NCI-H1105 (cell line): ENCODE results near the gene SCLY.

Experiments used
- DNase-seq: peaks from one replicate; lab custom pipeline; 2025; lab: John Stamatoyannopoulos, UW

SCLY gene

DNA sequence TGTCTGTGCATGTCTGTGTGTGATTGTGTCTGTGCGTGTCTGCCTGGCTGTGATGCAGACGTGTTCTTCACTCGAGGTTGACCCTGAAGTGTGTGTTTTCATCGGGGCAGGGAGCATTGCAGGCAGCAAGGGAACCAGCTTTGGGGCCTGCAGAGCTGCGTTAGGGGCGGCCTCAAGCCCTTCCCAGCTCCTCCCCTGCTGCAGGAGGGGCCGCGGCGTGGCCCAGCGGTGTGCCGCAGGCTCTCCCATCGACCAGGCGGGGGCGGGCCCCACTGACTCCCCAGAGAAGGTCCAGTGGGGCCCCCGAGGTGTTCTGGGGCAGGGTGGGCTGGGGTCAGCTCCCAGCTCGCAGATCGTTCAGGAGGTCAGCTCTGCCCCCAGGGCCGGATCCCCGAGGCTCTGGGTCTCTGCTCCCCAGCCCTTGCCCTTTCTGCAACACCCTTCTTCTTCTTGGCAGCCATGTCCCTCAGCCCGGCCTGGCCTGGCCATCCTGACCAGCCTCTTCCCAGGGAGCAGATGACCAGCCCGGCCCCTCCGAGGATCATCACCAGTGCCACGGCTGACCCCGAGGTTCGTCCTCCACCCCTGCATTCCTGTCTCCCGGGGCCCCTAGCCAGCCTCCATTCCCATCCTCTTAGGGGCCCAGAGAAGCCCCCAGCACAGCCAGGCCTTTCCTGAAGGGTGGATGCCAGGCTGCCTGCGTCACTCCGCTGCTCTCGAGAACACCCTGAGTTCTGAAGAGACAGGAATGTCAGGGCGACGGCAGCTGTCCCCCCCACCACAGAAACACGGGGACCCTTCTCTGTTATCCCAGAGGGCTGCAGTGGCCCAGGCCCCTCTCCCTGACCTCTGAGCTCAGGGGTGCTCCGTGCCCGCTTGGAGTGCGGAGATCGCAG lies 66.6 kb downstream of the SCLY start:
- no peak for DNase-seq

DNA sequence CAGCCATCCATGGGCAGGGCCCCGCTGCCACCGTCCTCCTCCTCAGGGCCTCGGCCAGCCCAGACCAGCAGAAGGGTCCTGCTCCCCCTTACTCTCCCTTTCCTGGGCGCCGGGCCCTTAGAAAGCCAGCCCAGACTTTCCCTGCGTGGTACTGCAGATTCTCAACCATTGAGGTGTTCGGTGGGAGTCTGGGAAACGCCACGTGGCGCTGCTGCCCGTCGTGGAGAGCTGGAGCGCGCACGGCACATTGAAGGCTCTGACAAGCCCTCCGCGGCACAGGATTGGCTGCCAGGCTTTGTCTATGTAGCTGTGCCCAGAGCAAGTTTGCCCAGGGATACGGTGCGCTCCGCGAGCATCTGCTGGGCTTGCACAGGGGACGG lies 67.2 kb downstream of the SCLY start:
- DNase-seq = no peak

DNA sequence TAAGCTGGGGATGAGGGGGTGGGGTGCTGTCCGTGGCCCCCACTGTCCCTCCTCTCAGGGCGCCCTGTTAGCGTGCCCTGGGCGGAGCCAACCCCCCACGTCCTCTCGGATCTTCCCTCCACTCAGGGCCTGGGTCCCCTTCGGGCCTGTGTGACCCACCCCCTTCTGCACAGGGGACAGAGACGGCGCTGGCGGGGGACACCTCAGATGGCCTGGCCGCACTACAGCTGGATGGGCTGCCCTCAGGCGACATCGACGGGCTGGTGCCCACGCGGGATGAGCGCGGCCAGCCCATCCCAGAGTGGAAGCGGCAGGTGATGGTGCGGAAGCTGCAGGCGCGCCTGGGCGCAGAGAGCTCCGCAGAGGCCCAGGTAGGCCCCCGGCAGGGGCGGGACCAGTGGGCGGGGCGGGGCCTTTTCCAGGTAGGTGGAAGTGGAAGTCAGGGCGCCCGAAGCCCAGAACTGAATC lies 67.8 kb downstream of the SCLY start:
- no peak for DNase-seq

DNA sequence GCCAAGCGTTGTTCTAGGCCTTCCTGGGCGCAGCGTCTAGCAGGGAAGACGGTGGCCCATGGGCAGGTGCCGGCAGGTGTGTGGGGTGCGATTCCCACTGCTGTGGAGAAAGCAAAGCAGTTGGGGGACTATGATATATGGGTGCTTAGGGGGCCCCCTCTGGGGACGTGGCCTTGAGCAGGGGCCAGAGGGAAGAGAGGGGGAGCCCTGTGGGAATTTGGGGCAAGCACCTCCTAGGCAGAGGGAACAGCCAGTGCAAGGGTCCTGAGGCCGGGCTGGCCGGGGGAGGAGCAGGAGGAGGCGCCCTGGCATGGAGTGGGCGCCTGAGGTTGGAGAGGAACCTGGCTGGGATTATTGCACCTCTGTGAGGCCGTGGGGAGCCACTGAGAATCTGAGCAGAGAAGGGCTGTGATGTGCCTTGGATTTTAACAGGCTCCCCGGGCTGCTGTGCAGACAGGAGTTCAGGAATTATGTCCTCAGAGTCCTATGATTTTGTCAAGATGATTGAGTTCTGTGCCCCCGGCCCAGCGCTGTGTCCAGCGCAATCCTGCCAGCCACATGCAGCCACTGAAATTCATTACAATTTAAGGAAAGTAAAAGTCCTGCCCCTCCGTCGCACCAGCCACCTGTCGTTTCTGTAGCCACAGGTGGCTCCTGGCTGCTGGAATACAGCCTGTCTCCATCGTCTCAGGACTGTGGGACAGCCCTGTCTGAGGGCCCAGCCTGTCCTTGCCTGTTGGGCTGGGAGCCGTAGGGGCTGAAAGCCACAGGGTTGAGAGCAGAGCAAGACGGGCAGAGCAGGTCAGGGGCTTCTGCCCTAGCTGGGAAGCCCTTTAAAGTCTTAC lies 68.6 kb downstream of the SCLY start:
- no peak for DNase-seq

DNA sequence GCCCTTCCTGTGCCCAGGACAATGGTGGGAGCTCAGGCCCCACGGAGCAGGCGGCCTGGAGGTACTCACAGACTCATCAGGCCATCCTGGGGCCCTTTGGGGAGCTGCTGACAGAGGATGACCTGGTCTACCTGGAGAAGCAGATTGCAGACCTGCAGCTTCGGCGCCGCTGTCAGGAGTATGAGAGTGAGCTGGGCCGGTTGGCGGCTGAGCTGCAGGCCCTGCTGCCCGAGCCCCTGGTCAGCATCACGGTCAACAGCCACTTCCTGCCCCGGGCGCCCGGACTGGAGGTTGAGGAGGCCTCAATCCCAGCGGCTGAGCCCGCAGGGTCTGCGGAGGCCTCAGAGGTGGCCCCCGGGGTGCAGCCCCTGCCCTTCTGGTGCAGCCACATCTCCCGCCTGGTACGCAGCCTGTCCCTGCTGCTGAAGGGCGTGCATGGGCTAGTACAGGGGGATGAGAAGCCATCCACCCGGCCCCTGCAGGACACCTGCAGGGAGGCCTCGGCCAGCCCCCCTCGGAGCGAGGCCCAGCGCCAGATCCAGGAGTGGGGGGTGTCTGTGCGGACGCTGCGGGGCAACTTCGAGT lies 69.4 kb downstream of the SCLY start:
- DNase-seq = no peak

DNA sequence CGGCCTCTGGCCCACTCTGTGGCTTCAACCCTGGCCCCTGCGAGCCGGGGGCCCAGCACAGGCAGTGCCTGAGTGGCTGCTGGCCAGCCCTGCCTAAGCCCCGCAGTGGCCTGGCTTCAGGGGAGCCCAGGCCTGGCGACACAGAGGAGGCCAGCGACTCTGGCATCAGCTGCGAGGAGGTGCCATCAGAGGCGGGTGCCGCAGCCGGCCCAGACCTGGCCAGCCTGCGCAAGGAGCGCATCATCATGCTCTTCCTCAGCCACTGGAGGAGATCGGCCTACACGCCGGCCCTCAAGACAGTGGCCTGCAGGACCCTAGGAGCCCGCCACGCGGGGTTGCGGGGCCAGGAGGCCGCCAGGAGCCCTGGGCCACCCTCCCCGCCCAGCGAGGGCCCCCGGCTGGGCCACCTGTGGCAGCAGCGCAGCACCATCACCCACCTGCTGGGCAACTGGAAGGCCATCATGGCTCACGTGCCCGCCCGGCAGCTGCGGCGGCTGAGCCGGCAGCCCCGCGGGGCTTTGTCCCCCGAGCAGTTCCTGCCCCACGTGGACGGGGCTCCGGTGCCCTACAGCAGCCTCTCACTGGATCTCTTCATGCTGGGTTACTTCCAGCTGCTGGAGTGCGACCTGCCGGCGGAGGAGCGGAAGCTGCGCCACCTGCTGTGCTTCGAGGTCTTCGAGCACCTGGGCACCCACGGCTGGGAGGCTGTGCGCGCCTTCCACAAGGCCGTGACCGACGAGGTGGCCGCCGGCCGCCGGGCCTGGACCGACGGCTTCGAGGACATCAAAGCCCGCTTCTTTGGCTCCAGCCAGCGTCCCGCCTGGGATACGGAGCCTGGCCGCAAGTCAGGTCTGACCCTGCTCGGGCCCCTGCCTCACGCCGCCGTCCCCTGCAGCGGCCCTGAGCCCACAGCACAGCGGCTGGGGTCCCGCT lies 70.2 kb downstream of the SCLY start:
- no peak for DNase-seq

DNA sequence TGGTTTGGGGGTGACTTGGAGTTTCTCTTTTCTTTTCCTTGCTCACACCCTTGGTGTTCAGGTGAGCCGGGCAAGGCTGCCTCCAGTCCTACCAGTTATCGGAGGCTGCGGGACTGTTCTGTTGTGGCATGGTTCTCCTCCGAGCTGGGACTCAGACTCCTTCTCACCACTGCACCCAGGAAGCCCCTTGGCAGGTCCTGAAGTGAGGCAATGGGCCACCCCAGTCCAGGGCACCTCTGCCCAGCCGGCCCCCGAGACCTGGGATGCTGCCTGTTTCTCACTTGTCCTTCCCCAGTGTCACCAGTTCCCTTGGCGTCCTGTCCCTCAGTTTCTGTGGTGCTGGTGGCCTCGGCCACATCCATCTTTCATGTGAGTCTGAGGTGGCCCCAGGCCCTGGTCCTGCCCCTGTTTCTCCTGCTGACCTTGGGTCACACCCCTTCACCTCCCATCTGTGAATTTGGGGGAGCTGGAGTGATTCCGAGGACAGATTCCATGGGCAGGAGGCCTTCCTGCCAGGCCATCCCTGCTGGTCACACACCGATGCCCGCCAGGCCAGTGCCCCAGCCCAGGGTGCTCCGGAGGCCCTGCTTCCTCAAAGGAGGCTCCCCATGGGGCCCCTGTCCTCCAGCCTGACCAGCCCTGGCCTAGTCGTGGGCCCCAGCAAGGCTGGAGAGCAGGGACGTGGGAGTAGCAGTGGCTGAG lies 71.1 kb downstream of the SCLY start:
- DNase-seq = no peak

DNA sequence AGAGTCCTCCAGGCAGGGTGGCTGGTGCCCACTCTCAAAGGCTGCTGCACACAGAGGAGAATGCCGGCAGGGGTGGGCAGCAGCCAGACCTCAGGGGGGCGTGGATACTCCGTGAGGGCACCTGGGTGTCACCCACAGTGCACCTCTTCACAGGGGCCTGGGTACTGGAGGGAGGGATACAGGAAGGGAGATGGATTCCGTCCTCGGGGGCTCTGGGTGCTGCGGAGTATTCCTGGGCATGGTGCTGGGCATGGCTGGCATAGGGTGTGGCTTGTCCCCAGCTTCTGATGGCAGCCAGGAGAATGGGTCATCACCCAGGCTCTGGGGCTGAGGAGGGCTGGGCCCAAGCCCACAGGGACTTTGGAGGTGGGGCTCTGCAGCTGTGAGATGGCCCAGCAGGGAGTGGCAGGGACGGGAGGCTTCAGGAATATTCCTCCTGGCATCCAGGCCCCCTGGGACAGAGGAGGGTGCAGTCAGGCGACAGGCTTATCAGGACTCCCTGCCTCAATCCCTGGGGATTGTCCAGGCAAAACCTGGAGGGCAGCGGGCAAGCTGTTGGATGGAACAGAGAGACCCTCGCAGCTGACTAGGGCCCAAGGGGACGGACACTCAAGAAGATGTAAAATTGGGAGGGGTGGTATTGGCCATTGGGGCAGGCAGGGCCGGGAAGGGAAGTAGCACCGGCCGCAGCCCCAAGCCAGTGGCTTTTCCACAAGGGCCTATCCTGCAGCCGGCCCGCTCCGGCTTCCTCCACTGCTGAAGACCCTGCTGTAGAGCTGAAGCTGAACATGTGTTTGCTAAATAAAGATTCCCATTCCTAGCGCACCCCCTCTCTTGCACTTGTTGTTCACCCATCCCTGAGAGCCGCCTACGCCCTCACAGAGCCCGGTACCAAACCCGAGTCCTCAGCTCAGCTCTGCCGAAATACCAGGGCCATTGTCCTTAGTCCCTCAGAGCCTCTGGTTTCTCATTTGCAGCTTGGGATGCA lies 72.0 kb downstream of the SCLY start:
- DNase-seq = no peak

DNA sequence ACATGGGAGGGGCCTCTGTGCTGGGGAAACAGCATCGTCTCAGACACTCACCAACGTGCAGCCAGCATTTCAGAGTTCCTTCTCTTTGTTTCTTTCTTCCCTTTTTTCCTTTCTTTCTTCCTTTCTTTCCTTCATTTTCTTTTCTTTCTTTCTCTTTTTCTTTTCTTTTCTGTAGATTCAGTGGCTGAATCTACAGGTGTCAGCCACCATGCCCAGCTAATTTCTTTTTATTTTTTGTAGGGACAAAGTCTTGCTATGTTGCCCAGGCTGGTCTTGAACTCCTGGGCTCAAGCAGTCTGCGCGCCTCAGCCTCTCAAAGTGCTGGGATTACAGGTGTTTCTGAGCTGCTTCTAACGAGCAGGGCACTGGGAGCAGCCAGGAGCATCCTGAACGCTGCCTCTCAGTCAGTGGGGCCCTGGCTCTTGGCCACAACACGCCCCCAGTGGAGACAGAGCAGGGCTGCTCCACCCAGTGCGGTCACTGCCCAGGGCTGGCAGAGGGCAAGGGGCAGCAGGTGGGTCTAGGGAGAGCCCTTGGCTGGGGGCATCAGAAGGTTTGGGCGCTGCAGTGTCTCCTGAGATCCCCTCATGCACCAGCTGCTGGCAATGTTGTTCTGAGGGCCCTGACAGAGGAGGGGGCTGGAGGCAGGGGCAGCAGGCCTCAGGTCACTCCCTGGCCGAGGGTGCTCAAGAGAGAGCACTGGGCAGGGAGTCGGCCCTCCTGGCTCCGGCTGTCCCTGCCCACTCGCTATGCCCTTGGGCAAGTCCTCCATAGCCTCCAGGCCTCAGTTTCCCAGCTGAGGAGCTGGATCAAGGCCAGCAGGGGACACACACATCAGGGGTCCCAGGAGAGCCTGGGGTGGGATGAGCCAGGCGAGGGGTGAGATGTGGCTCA lies 72.9 kb downstream of the SCLY start:
- no peak for DNase-seq

DNA sequence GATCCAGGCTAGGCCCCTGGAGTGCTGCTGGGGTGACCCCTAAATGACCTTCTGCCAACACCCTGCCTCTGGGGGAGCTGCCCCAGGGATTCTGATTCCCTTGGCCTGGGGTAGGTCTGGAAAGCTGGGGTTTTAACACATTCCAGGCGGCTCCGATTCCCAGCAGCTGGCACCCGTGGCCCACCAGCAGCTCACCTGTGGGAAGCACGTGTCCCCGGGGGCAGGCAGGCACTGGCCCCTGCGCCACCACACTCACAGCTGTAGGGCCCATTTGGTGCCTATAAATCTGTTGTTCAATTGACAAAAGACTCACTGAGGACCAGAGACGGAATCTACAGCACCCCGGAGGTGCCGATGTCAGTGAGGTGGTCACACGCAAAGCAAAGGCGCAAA lies 73.6 kb downstream of the SCLY start:
- DNase-seq = no peak

DNA sequence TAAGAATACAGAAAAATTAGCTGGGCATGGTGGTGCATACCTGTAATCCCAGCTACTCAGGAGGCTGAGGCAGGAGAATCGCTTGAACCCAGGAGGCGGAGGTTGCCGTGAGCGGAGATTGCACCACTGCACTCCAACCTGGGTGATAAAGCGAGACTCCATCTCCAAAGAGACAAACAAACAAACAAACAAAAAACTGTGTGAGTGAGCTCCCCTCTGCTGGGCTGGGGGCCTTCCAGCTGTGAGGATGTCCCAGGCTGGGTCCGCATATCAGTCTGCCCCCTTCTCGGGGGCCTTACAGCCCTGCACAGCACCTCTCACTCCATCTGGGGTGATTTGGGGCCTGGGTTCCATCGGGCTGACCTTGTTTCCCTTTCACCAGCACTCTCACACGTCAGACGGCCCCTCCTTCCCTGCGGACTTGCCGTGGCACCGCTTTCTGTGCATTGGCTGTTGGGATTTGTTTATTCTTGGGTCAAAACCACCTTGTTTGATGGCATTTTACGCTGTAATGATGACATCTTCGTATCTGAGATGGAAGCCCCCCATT lies 74.9 kb downstream of the SCLY start:
- no peak for DNase-seq

DNA sequence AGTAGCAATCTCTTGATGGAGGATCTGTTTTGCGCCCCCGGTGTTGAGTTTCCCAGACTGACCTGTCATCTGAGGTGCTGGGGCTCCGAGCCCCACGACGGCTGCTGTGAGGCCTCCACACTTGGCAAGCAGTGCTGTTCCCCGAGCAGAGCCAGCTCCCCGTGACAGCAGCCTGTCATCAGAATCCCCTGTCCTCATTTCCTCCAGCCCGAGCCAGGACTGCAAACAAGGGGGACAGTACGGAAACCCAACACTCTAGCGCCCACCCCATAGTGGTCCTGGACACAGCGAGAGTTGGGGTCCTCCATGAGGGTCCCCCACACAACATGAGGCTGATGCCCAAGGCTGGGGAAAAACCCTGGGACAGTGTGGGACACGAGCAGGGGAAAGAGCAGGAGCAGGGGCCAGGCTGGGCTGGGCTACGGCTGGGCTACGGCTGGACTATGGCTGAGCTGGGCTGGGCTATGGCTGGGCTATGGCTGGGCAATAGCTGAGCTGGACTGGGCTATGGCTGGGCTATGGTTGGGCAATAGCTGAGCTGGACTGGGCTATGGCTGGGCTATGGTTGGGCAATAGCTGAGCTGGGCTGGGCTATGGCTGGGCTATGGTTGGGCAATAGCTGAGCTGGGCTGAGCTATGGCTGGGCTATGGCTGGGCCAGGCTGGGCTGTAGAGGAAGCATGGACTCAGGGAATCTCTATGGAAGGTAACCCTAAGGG lies 76.2 kb downstream of the SCLY start:
- no peak for DNase-seq

DNA sequence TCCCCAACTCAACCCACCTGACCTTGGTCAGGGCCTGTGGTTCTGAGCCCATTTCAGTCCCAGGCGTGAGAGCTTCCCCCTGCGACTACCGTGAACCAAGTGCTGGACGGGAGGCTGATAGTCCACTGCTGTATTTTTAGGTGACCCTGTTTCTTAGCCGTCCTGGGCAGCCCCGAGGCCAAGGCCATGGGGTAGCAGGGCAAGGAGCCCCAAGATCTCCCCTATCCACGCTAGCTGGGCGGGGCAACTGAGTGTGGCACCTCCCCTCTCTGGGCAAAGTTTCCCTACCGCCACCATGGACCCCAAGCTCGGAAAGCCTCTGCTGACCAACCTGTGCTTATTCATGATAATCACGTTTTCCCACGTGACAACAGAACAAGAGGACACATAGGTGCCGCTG lies 77.1 kb downstream of the SCLY start:
- DNase-seq = no peak

DNA sequence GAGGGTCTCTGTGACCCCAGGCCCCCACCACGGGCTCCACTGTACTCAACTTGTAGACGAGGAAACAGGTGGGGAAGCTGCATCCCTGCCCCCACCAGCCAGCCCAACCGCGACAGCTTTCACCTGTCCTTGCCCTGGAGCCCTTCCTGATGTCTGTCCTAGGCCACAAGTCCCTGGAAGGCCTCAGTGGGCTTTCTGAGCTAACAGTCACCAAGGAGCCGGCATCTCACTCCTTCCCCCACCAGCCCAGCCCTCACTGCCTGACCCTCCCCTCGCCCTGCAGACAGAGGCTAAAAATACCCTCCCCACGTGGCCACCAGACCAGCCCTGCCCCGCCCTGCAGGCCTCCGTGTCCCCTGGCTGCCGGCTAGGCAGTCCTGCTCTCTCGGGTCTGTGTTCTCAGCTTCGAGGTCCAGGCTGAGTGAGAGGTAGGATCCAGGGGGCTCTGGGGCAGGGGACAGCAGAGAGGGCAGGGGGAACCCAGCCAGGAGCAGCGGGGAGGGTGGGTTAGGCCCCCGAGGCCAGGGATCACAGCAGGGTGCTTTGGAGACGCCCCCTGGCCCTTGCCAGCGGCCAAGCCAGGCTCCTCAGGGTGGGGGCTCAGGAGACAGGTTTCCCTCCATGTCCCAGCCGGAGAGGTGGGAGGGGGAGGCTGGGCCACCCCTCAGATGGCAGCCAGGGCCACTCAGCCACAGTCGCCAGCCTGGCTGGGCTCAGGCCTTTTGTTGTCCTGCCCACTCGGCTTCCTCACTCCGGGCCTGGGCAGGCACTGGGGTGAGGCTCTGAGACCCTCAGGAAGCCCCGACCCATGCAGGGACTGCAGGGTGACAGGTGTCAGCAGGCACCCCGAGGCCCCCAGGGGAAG lies 77.8 kb downstream of the SCLY start, which contains the start of gene KLHL30:
Gene KLHL30, plus strand, starts transcription at position 338 of the 865 bp plus-strand sequence. CDS start 2,087 bp downstream, outside the sequence.
- DNase-seq = no peak

DNA sequence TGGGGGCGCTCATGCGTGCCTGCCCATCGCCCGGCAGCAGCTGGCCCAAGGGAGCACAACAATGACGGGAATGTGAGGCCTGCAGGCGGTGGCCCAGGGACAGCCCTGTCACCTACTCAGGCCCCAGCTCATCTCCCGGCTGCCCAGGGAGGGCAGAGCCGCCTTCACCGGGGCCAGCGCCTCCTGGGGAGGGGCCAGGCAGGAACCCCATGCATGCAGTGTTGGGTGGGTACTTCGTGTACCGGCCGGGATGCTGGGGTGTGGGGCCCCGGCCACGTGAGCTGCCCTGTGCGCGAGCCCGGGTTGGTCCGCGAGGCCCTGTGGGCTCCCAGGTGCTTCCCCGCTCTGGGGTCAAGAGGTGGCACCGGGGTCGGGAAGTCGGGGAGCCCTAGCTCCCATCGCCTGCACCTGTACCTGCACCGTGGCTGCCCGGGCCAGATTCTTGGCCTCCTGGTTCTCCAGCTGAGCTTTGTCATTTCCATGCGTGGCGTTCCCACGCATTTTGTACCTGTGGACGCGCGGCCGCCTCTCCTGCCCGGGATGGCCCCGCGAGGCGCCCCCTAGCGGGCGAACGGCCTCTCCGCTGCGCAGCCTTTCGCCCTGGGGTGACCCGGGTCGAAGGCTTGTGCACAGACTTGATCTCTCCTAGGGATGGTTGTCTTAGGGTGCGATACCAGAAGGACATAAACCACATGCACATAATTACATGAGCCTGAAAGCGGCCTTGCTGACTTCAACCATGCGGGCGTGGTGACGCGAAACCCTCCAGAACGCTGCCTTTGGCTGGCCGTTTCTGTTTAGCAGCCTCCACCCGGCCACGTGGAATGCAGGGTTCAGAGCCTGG lies 78.6 kb downstream of the SCLY start:
- DNase-seq = no peak

DNA sequence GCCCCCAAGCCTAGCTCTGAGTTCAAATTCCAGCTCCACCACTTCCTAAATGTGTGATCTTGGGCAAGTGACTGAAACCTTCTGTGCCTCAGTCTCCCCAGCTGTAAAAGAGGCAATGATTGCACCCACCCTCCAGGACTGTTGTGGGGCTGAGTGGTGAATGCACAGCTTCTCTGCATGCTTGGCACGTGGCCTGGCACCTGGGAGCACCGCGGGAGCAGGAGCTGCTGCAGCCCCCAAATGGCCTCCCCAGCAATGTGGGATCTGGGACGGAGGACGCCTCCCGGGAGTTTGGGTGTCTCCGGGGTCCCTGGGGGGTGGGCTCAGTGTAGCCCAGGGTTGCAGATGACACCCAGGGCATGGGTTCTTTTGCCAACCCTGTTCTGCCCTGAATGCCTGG lies 79.2 kb downstream of the SCLY start:
- no peak for DNase-seq
